Ishikawa (cell line): Measurements from ENCODE around the gene ANO7.

Source experiments
- CEBPB ChIP-seq: IDR thresholded peaks from 2 replicates; pipeline ENCODE4 v1.6.1; 2012
- CREB1 ChIP-seq: IDR thresholded peaks from 2 replicates; pipeline ENCODE4 v1.6.1; 2012; ENCODE audit warnings: low read depth
- EGR1 ChIP-seq: IDR thresholded peaks from 2 replicates; pipeline ENCODE4 v1.6.1; 2012
- EP300 ChIP-seq: IDR thresholded peaks from 2 replicates; pipeline ENCODE4 v1.6.1; 2012; ENCODE audit warnings: borderline replicate concordance
- FOXM1 ChIP-seq: IDR thresholded peaks from 2 replicates; pipeline ENCODE4 v1.6.1; 2012; ENCODE audit warnings: low read depth, borderline replicate concordance
- MAX ChIP-seq: IDR thresholded peaks from 2 replicates; pipeline ENCODE4 v1.6.1; 2012
- NFIC ChIP-seq: IDR thresholded peaks from 2 replicates; pipeline ENCODE4 v1.6.1; 2012
- RAD21 ChIP-seq: IDR thresholded peaks from 2 replicates; pipeline ENCODE4 v1.6.1; 2012; ENCODE audit warnings: low read depth
- REST ChIP-seq: IDR thresholded peaks from 2 replicates; pipeline ENCODE4 v1.6.1; 2012; ENCODE audit warnings: low read depth, mild to moderate bottlenecking
- TAF1 ChIP-seq: IDR thresholded peaks from 2 replicates; pipeline ENCODE4 v1.6.1; 2012; ENCODE audit warnings: low read depth, mild to moderate bottlenecking
- TCF12 ChIP-seq: IDR thresholded peaks from 2 replicates; pipeline ENCODE4 v1.6.1; 2012; ENCODE audit warnings: low read depth
- TEAD4 ChIP-seq: IDR thresholded peaks from 2 replicates; pipeline ENCODE4 v1.6.1; 2012
- USF1 ChIP-seq: IDR thresholded peaks from 2 replicates; pipeline ENCODE4 v1.6.1; 2012
- YY1 ChIP-seq: IDR thresholded peaks from 2 replicates; pipeline ENCODE4 v1.6.1; 2012; ENCODE audit warnings: low read depth
- ZBTB7A ChIP-seq: IDR thresholded peaks from 2 replicates; pipeline ENCODE4 v1.6.1; 2012; ENCODE audit warnings: low read depth

The ANO7 gene

GRCh38 chr2:241178961-241179360, 9.5 kb upstream of the ANO7 start:
- TF ChIP-seq ZBTB7A = no peak
- no peak for TF ChIP-seq FOXM1
- TF ChIP-seq USF1 = no peak
- no peak for TF ChIP-seq RAD21
- TF ChIP-seq TEAD4 = no peak
- TF ChIP-seq TAF1 = no peak

- TF ChIP-seq EGR1 (no peak), FOXM1 (no peak)
Measured at GRCh38 chr2:241179899-241180298, 8.6 kb upstream of the ANO7 start.

GRCh38 chr2:241180495-241180894, 8.0 kb upstream of the ANO7 start:
- TF ChIP-seq TCF12 (no peak), CEBPB (no peak), EGR1 (no peak), RAD21 (no peak)

GRCh38 chr2:241182126-241182525, 6.4 kb upstream of the ANO7 start:
- TF ChIP-seq REST = no peak
- TF ChIP-seq CEBPB = no peak
- TF ChIP-seq EP300 = no peak
- TF ChIP-seq RAD21 = no peak
- TF ChIP-seq YY1 = no peak
- TF ChIP-seq EGR1 = no peak
- no peak for TF ChIP-seq TAF1
- no peak for TF ChIP-seq NFIC
- no peak for TF ChIP-seq FOXM1
- TF ChIP-seq MAX = no peak
- no peak for TF ChIP-seq CREB1
- TF ChIP-seq TCF12 = no peak
- no peak for TF ChIP-seq USF1
- TF ChIP-seq TEAD4 = no peak
- TF ChIP-seq ZBTB7A = no peak

- TF ChIP-seq TCF12 (no peak), USF1 (no peak), TEAD4 (no peak), FOXM1 (no peak), CEBPB (no peak), REST (no peak), CREB1 (no peak), EP300 (no peak), EGR1 (no peak), RAD21 (no peak), NFIC (no peak), ZBTB7A (no peak), MAX (no peak), TAF1 (no peak), YY1 (no peak)
Measured at GRCh38 chr2:241182531-241183133, 5.8 kb upstream of the ANO7 start.

GRCh38 chr2:241183221-241183620, 5.3 kb upstream of the ANO7 start:
- TF ChIP-seq ZBTB7A (no peak), YY1 (no peak), REST (no peak)
